IMR-90 (cell line): ENCODE results near the gene FNBP1L. TPM values are rescaled to one million over a fixed set of nuclear protein-coding genes. Genes with fewer than 3 reads are reported as not detected.

Source experiments
- ATAC-seq: fragments of 200-7000 bp; cut with Tn5 transposase; 2 replicates; pipeline ENCODE4 v1.9.1; 2020; ENCODE audit warnings: low read depth, mild to moderate bottlenecking, moderate library complexity
- BruUV-seq: library from RNA; stranded (reverse); fragments of 400-500 nt; replicated peaks from 2 replicates; lab custom pipeline; 2021; lab: Mats Ljungman, UMichigan
- CTCF ChIA-PET: fragments of 300-600 bp; formaldehyde crosslinking; extraction: SDS; loops from one replicate; lab custom pipeline; 2021; ENCODE audit warnings: antibody characterized with exemption; lab: Yijun Ruan, JAX
- POLR2A ChIA-PET: fragments of 300-600 bp; sonication (Branson Sonifier 250); formaldehyde crosslinking; loops from one replicate; lab custom pipeline; 2022; ENCODE audit warnings: antibody characterized with exemption; ENCODE audit not compliant: unreplicated experiment; lab: Charles Lee
- DNase-seq: peaks from one replicate; pipeline ENCODE4 v3.0.0; 2013
- H2AFZ ChIP-seq: replicated peaks from 2 replicates; pipeline ENCODE3; 2013; ENCODE audit warnings: low read length, mild to moderate bottlenecking; ENCODE audit not compliant: poor library complexity
- H2AK5ac ChIP-seq: 2 replicates; pipeline ENCODE4 v1.6.1; 2013; ENCODE audit warnings: low read depth, low read length, inconsistent platforms
- H2AK9ac ChIP-seq: replicated peaks from 2 replicates; pipeline ENCODE3; 2013; ENCODE audit warnings: mild to moderate bottlenecking, low read depth, low read length, moderate library complexity; ENCODE audit not compliant: poor library complexity
- H2BK120ac ChIP-seq: 2 replicates; pipeline ENCODE4 v1.6.1; 2013; ENCODE audit warnings: low read depth, low read length, inconsistent platforms
- H2BK15ac ChIP-seq: 3 replicates; pipeline ENCODE4 v1.6.1; 2013; ENCODE audit warnings: low read depth, low read length, inconsistent platforms
- H2BK20ac ChIP-seq: 2 replicates; pipeline ENCODE4 v1.6.1; 2013; ENCODE audit warnings: low read depth, mild to moderate bottlenecking, inconsistent platforms, low read length, moderate library complexity
- H2BK5ac ChIP-seq: 2 replicates; pipeline ENCODE4 v1.6.1; 2013; ENCODE audit warnings: mild to moderate bottlenecking, low read depth, low read length, inconsistent platforms; ENCODE audit not compliant: poor library complexity, severe bottlenecking
- H3K14ac ChIP-seq: replicated peaks from 2 replicates; pipeline ENCODE4 v1.6.1; 2013; ENCODE audit warnings: low read depth, low read length, inconsistent platforms
- H3K18ac ChIP-seq: 2 replicates; pipeline ENCODE4 v1.6.1; 2013; ENCODE audit warnings: low read depth, low read length, control low read depth
- H3K23ac ChIP-seq: 2 replicates; pipeline ENCODE4 v1.6.1; 2013; ENCODE audit warnings: low read depth, low read length, inconsistent platforms
- H3K27ac ChIP-seq: 2 replicates; pipeline ENCODE4 v1.5.1; 2013; ENCODE audit warnings: mild to moderate bottlenecking, control low read depth, low read length; ENCODE audit not compliant: insufficient read depth
- H3K27me3 ChIP-seq: 2 replicates; pipeline ENCODE4 v1.6.1; 2013; ENCODE audit warnings: low read length; ENCODE audit not compliant: control insufficient read depth, insufficient read depth
- H3K36me3 ChIP-seq: 2 replicates; pipeline ENCODE4 v1.6.1; 2013; ENCODE audit warnings: low read length, mixed read lengths; ENCODE audit not compliant: control insufficient read depth, insufficient read depth
- H3K4ac ChIP-seq: 2 replicates; pipeline ENCODE4 v1.6.1; 2013; ENCODE audit warnings: low read depth, low read length, inconsistent platforms
- H3K4me1 ChIP-seq: 2 replicates; pipeline ENCODE4 v1.6.1; 2013; ENCODE audit warnings: low read length, mixed read lengths; ENCODE audit not compliant: control insufficient read depth, insufficient read depth
- H3K4me2 ChIP-seq: 2 replicates; pipeline ENCODE4 v1.6.1; 2013; ENCODE audit warnings: low read depth, mild to moderate bottlenecking, control low read depth, low read length, moderate library complexity
- H3K4me3 ChIP-seq: 2 replicates; pipeline ENCODE4 v1.5.1; 2013; ENCODE audit warnings: low read depth, mild to moderate bottlenecking, control low read depth, low read length, moderate library complexity; ENCODE audit not compliant: insufficient read depth
- H3K56ac ChIP-seq: 2 replicates; pipeline ENCODE4 v1.6.1; 2013; ENCODE audit warnings: low read length, inconsistent platforms; ENCODE audit not compliant: insufficient read depth; ENCODE audit errors: extremely low read depth
- H3K79me1 ChIP-seq, 2 experiments: 2 replicates each; pipeline ENCODE4 v1.6.1; 2013; ENCODE audit warnings: low read length in 2 of 2, inconsistent platforms in 1 of 2, low read depth in 1 of 2
- H3K9ac ChIP-seq: 2 replicates; pipeline ENCODE4 v1.6.1; 2013; ENCODE audit warnings: low read depth, low read length, control low read depth
- H3K9me1 ChIP-seq: 2 replicates; pipeline ENCODE4 v1.6.1; 2013; ENCODE audit warnings: low read length, inconsistent platforms; ENCODE audit not compliant: insufficient read depth
- H3K9me3 ChIP-seq: 2 replicates; pipeline ENCODE4 v1.6.1; 2013; ENCODE audit warnings: low read length; ENCODE audit not compliant: control insufficient read depth, insufficient read depth
- H4K20me1 ChIP-seq: 2 replicates; pipeline ENCODE4 v1.6.1; 2013; ENCODE audit warnings: low read length, inconsistent platforms; ENCODE audit not compliant: insufficient read depth
- H4K5ac ChIP-seq: 2 replicates; pipeline ENCODE4 v1.6.1; 2013; ENCODE audit warnings: mild to moderate bottlenecking, low read depth, low read length, control low read depth
- H4K8ac ChIP-seq, 2 experiments: 2 replicates each; pipeline ENCODE4 v1.6.1; 2013; ENCODE audit warnings: low read depth in 2 of 2, low read length in 2 of 2, control low read depth in 1 of 2, inconsistent platforms in 1 of 2
- H4K91ac ChIP-seq: 2 replicates; pipeline ENCODE4 v1.6.1; 2013; ENCODE audit warnings: low read depth, low read length, inconsistent platforms; ENCODE audit not compliant: insufficient read depth
- BHLHE40 ChIP-seq: fragments of 150-350 bp; IDR thresholded peaks from 2 replicates; pipeline ENCODE4 v1.6.1; 2016; ENCODE audit warnings: mild to moderate bottlenecking, low read depth, low read length
- CEBPB ChIP-seq: IDR thresholded peaks from 2 replicates; pipeline ENCODE4 v1.6.1; 2012; ENCODE audit warnings: low read depth, low read length, improper control_type of control experiment
- CHD1 ChIP-seq: IDR thresholded peaks from 2 replicates; pipeline ENCODE4 v1.6.1; 2012; ENCODE audit warnings: low read depth, low read length, improper control_type of control experiment
- CTCF ChIP-seq: conservative IDR thresholded peaks from 2 replicates; pipeline ENCODE4 v1.5.1; 2012; ENCODE audit warnings: mild to moderate bottlenecking, low read depth, low read length, improper control_type of control experiment
- ELK1 ChIP-seq: fragments of 150-350 bp; IDR thresholded peaks from 2 replicates; pipeline ENCODE4 v1.6.1; 2016; ENCODE audit warnings: low read depth, mild to moderate bottlenecking, low read length, moderate library complexity, borderline replicate concordance
- MAFK ChIP-seq: IDR thresholded peaks from 2 replicates; pipeline ENCODE4 v1.6.1; 2012; ENCODE audit warnings: low read depth, low read length, improper control_type of control experiment
- MAZ ChIP-seq: IDR thresholded peaks from 2 replicates; pipeline ENCODE4 v1.6.1; 2012; ENCODE audit warnings: low read depth, mild to moderate bottlenecking, low read length, improper control_type of control experiment, moderate library complexity, borderline replicate concordance
- MXI1 ChIP-seq: IDR thresholded peaks from 2 replicates; pipeline ENCODE4 v1.6.1; 2012; ENCODE audit warnings: low read depth, mild to moderate bottlenecking, low read length, moderate library complexity, borderline replicate concordance
- NFE2L2 ChIP-seq: fragments of 150-350 bp; IDR thresholded peaks from 2 replicates; pipeline ENCODE4 v1.6.1; 2016; ENCODE audit warnings: low read depth, mild to moderate bottlenecking, low read length
- POLR2A ChIP-seq: IDR thresholded peaks from 2 replicates; pipeline ENCODE4 v1.6.1; 2012; ENCODE audit warnings: mild to moderate bottlenecking, low read depth, low read length
- RAD21 ChIP-seq: IDR thresholded peaks from 2 replicates; pipeline ENCODE4 v1.6.1; 2012; ENCODE audit warnings: low read length, improper control_type of control experiment
- RCOR1 ChIP-seq: IDR thresholded peaks from 2 replicates; pipeline ENCODE4 v1.6.1; 2012; ENCODE audit warnings: mild to moderate bottlenecking, low read length, improper control_type of control experiment; ENCODE audit not compliant: insufficient replicate concordance
- RFX5 ChIP-seq: IDR thresholded peaks from 2 replicates; pipeline ENCODE4 v1.8.0; 2012; ENCODE audit warnings: low read depth, mild to moderate bottlenecking, low read length, moderate library complexity
- SMC3 ChIP-seq: fragments of 150-350 bp; IDR thresholded peaks from 2 replicates; pipeline ENCODE4 v1.6.1; 2016; ENCODE audit warnings: low read depth, mild to moderate bottlenecking, antibody characterized with exemption, low read length, moderate library complexity
- WGBS, 2 experiments: methylation state at CpG; one replicate each; pipeline versions ENCODE4 v1.1.5 to v1.1.7; 2013; ENCODE audit warnings: missing lambda C conversion rate in 2 of 2; ENCODE audit not compliant: insufficient read length in 1 of 2; ENCODE audit errors: extremely low coverage in 2 of 2; 5-methylcytosine and 5-hydroxymethylcytosine counted together
- dilution Hi-C: fragments of 300-500 bp; cut with HindIII; formaldehyde crosslinking; loops from one replicate; pipeline ENCODE4 v1.14.3; 2018; ENCODE audit warnings: low sequenced_read_pairs; ENCODE audit not compliant: unreplicated experiment
- in situ Hi-C: fragments of 300-500 bp; cut with MboI; formaldehyde crosslinking; loops from 3 replicates; pipeline ENCODE4 v1.14.3; 2019; ENCODE audit warnings: low sequenced_read_pairs, inconsistent platforms, mixed read lengths
- intact Hi-C: fragments of 100-400 bp; cut with micrococcal nuclease; formaldehyde crosslinking; loops from 2 replicates; pipeline ENCODE4 v1.10.0; 2022
- polyA plus RNA-seq, 3 experiments: library from polyadenylated mRNA; depleted of rRNA; stranded (reverse); fragments of >200 nt; gene quantifications; 2 replicates each; pipeline ENCODE4 v1.2.3, GENCODE V29; 2012; ENCODE audit warnings: low replicate concordance in 1 of 3
- total RNA-seq: library from RNA; depleted of rRNA; stranded (reverse); fragments of >200 nt; gene quantifications from 2 replicates; pipeline ENCODE4 v1.2.3, GENCODE V29; 2012

Gene FNBP1L
- total and polyA plus RNA-seq, 2 of the 4 experiments (the other 2 are of a cell fraction): 9.3 to 15.2 TPM

GRCh38 chr1:93415296-93415695 is 32.6 kb upstream of the FNBP1L start:
- no peaks in the 10 kb centered on the region for H3K9me1 ChIP-seq
- H4K8ac ChIP-seq: no peak overlapping the region
- H3K27me3 ChIP-seq: no peaks in the 10 kb centered on the region
- H2BK20ac ChIP-seq: no peak overlapping the region
- no peak overlapping the region for H2AK5ac ChIP-seq
- H2BK5ac ChIP-seq: no peak overlapping the region
- H3K4me1 ChIP-seq: no peaks in the 10 kb centered on the region
- no peak overlapping the region for H3K4ac ChIP-seq
- H4K20me1 ChIP-seq: no peaks in the 10 kb centered on the region
- in situ Hi-C loops (no loop called here), dilution Hi-C loops (no loop called here), intact Hi-C loops (no loop called here)
- H3K9ac ChIP-seq: no peak overlapping the region
- H3K56ac ChIP-seq: no peak overlapping the region
- H2AFZ ChIP-seq: no peak overlapping the region
- H3K4me2 ChIP-seq: no peak overlapping the region
- DNase-seq (no peak), ATAC-seq (no peak)
- H3K9me3 ChIP-seq: no peaks in the 10 kb centered on the region
- no peak overlapping the region for H3K18ac ChIP-seq
- no peak overlapping the region for H2AK9ac ChIP-seq
- no peak overlapping the region for H3K27ac ChIP-seq
- no peak overlapping the region for H3K4me3 ChIP-seq
- no peak for TF ChIP-seq CTCF
- TF ChIP-seq BHLHE40: no peak
- no peak for TF ChIP-seq POLR2A
- TF ChIP-seq MXI1: no peak
- no peak for TF ChIP-seq RCOR1
- no peak for TF ChIP-seq CEBPB
- no peak for TF ChIP-seq MAFK
- TF ChIP-seq MAZ: no peak
- no peak for TF ChIP-seq RAD21
- no peak for TF ChIP-seq ELK1
- TF ChIP-seq CHD1: no peak
- TF ChIP-seq RFX5: no peak
- TF ChIP-seq NFE2L2: no peak
- no peak for TF ChIP-seq SMC3
- no peak overlapping the region for H2BK120ac ChIP-seq
- H3K14ac ChIP-seq: no peak overlapping the region
- no peak overlapping the region for H4K91ac ChIP-seq
- no CpG with 5 or more reads among the region's 3 CpGs for WGBS, 2 experiments
- POLR2A ChIA-PET: no interaction called here
- H4K5ac ChIP-seq: no peak overlapping the region
- no peak overlapping the region for H3K23ac ChIP-seq
- H3K79me1 ChIP-seq: no peaks in the 10 kb centered on the region
- H3K36me3 ChIP-seq: no peaks in the 10 kb centered on the region
- no TSS peak for BruUV-seq
- no peak overlapping the region for H2BK15ac ChIP-seq
- CTCF ChIA-PET: no interaction called here
